CD4-positive, alpha-beta T cell (primary cell): ENCODE results near the gene ABCC3. TPM values are rescaled to one million over a fixed set of nuclear protein-coding genes. Genes with fewer than 3 reads are reported as not detected.

Experiments used
- ATAC-seq: fragments of 200-7000 bp; cut with Tn5 transposase; one replicate; pipeline ENCODE4 v1.10.0; 2022; ENCODE audit warnings: mild to moderate bottlenecking; ENCODE audit not compliant: poor library complexity
- CTCF ChIA-PET: fragments of 350-600 bp; sonication (Branson Sonifier 250); formaldehyde crosslinking; loops from one replicate; lab custom pipeline; 2021; ENCODE audit warnings: antibody characterized with exemption, inconsistent platforms; lab: Charles Lee
- POLR2A ChIA-PET: fragments of 350-600 bp; sonication (Branson Sonifier 250); formaldehyde crosslinking; loops from one replicate; lab custom pipeline; 2021; ENCODE audit warnings: antibody characterized with exemption, inconsistent platforms; lab: Charles Lee
- DNase-seq, 14 experiments: peaks; one replicate each; pipeline ENCODE4 v3.0.0-alpha.2; 2013 to 2020; ENCODE audit warnings: mixed read lengths in 2 of 14
- H3K27ac ChIP-seq, 2 donors: one replicate each; pipeline versions ENCODE4 v1.5.1 to v1.7.0; 2013; ENCODE audit warnings: low read length in 2 of 2, low read depth in 1 of 2, mild to moderate bottlenecking in 1 of 2
- H3K27me3 ChIP-seq, 2 experiments: 1 replicate in 1 of 2; 2 replicates in 1 of 2; pipeline versions ENCODE4 v1.6.1 to v1.7.0; 2013; ENCODE audit warnings: low read length in 2 of 2, control low read depth in 1 of 2, mild to moderate bottlenecking in 1 of 2, moderate library complexity in 1 of 2; ENCODE audit not compliant: insufficient read depth in 2 of 2, control insufficient read depth in 1 of 2
- H3K36me3 ChIP-seq: one replicate; pipeline ENCODE4 v1.6.1; 2013; ENCODE audit warnings: low read length, control low read depth; ENCODE audit not compliant: insufficient read depth
- H3K4me1 ChIP-seq: one replicate; pipeline ENCODE4 v1.6.1; 2013; ENCODE audit warnings: low read length, control low read depth; ENCODE audit not compliant: insufficient read depth
- H3K4me3 ChIP-seq: one replicate; pipeline ENCODE4 v1.5.1; 2013; ENCODE audit warnings: mild to moderate bottlenecking, low read length, moderate library complexity
- H3K9me3 ChIP-seq, 2 experiments: 1 replicate in 1 of 2; 2 replicates in 1 of 2; pipeline versions ENCODE4 v1.6.1 to v1.7.0; 2013; ENCODE audit warnings: low read length in 2 of 2, mild to moderate bottlenecking in 2 of 2, control low read depth in 1 of 2, moderate library complexity in 1 of 2; ENCODE audit not compliant: control insufficient read depth in 1 of 2, insufficient read depth in 1 of 2
- H3K27ac Mint-ChIP-seq: one replicate; pipeline ENCODE4 v1.8.0; 2020; ENCODE audit warnings: mixed read lengths
- H3K27me3 Mint-ChIP-seq: one replicate; pipeline ENCODE4 v1.8.0; 2021; ENCODE audit warnings: mixed read lengths
- H3K36me3 Mint-ChIP-seq: one replicate; pipeline ENCODE4 v1.8.0; 2021; ENCODE audit warnings: low read depth, mixed read lengths
- H3K4me1 Mint-ChIP-seq: one replicate; pipeline ENCODE4 v1.8.0; 2021; ENCODE audit warnings: low read depth, mixed read lengths
- H3K4me3 Mint-ChIP-seq: one replicate; pipeline ENCODE4 v1.8.0; 2020; ENCODE audit warnings: mild to moderate bottlenecking, mixed read lengths
- H3K9me3 Mint-ChIP-seq: one replicate; pipeline ENCODE4 v1.8.0; 2020; ENCODE audit warnings: mixed read lengths
- intact Hi-C, 2 experiments: fragments of 100-400 bp; cut with DNase I in 1 of 2; cut with micrococcal nuclease in 1 of 2; formaldehyde crosslinking; loops; one replicate each; pipeline versions ENCODE4 v1.15.1 to v1.9.0; 2023 to 2025; cut with DNase I, micrococcal nuclease
- total RNA-seq, 174 experiments: library from RNA in 2 of 174; stranded (reverse) in 2 of 174; gene quantifications; one replicate each; pipeline ENCODE4 v1.2.3 and lab custom pipeline; 2021 to 2026
- TF ChIP-seq, protein P1 (sequence below): fragments of 200-600 bp; IDR thresholded peaks from one replicate; pipeline ENCODE4 v1.8.0; 2022; ENCODE audit warnings: antibody characterized with exemption, mild to moderate bottlenecking

ABCC3 gene
- total RNA-seq, 2 experiments from 2014 or later, result 0.19 TPM; not detected in 1

DNA sequence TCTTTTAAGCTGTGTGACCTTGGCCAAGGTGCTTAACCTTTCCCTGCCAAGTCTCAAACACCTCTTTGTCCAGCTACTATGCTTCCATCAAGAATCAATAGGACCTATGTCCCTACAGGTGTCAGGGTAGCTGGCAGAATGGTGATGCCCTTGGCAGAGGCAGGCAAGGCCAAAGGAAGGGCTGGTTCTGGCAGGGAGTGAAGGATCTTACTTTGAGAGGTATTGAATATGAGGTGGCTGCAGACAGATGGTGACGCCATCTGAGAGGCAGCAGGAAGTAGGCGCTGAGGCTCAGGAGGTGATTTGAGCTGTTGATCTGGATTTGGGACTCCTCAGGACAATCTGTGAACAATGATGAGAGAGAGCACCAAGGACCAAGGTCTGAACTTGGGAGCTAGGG lies 12.5 kb downstream of the ABCC3 start:
- Histone ChIP-seq H3K4me3 (no peak overlapping the region), H3K27me3 (peaks cover 5 to 6% of the 10 kb centered on the region in 2 experiments), H3K36me3 (no peaks in the 10 kb centered on the region), H3K27ac (no peak overlapping the region), H3K9me3 (peaks cover 0 to 3% of the 10 kb centered on the region in 2 experiments), H3K4me1 (no peaks in the 10 kb centered on the region)
- no peak for DNase-seq
- ChIA-PET CTCF (no interaction called here), POLR2A (no interaction called here)
- no peaks in the 10 kb centered on the region for H3K36me3 Mint-ChIP-seq
- no peaks in the 10 kb centered on the region for H3K4me1 Mint-ChIP-seq
- TF ChIP-seq, protein P1, sequence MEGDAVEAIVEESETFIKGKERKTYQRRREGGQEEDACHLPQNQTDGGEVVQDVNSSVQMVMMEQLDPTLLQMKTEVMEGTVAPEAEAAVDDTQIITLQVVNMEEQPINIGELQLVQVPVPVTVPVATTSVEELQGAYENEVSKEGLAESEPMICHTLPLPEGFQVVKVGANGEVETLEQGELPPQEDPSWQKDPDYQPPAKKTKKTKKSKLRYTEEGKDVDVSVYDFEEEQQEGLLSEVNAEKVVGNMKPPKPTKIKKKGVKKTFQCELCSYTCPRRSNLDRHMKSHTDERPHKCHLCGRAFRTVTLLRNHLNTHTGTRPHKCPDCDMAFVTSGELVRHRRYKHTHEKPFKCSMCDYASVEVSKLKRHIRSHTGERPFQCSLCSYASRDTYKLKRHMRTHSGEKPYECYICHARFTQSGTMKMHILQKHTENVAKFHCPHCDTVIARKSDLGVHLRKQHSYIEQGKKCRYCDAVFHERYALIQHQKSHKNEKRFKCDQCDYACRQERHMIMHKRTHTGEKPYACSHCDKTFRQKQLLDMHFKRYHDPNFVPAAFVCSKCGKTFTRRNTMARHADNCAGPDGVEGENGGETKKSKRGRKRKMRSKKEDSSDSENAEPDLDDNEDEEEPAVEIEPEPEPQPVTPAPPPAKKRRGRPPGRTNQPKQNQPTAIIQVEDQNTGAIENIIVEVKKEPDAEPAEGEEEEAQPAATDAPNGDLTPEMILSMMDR, result no peak
- H3K9me3 Mint-ChIP-seq, result no peaks in the 10 kb centered on the region
- intact Hi-C loops, result no loop called here
- peaks cover 28% of the 10 kb centered on the region for H3K27me3 Mint-ChIP-seq
- no peak overlapping the region for H3K4me3 Mint-ChIP-seq
- H3K27ac Mint-ChIP-seq, result no peak overlapping the region
- no peak for ATAC-seq

DNA sequence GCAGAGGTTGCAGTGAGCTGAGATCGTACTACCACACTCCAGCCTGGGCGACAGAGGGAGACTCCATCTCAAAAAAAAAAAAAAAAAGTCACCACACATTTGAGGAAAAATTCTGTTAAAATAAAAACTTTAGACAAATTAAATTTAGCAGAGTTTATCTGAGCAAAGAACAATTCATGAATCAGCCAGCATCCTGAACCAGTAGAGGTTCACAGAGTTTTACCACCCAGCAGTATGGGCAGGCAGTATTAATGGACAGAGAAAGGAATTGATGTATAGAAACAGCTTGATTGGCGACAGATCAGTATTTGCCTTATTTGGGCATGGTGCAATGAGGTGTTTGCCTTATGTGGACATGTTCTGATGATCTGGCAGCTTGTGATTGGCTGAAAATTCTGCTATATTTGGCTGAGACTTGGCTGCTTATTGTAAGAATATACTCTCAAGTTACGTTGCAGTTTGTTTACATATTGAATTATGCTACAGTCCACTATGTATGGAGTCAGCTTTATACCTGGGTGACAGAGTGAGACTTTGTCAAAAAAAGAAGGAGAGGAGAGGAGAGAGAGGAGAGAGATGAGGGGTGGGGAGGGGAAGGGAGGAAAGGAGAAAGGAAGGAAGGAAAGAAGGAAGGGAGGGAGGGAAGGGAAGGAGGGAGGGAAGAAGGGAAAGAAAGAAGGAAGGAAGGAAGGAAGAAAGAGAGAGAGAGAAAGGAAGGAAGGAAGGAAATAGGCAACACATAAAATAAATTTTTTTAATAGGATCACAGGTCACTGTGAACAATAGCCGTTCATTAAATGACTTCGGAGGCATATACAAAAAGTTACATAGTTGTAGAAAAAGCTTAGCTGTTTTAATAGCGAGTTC lies 14.6 kb downstream of the ABCC3 start:
- H3K27me3 Mint-ChIP-seq, result peaks cover 19% of the 10 kb centered on the region
- ChIA-PET POLR2A (no interaction called here), CTCF (no interaction called here)
- no peak overlapping the region for H3K27ac ChIP-seq
- no peaks in the 10 kb centered on the region for H3K36me3 Mint-ChIP-seq
- no peaks in the 10 kb centered on the region for H3K36me3 ChIP-seq
- DNase-seq (no peak), ATAC-seq (no peak)
- H3K4me3 ChIP-seq, result no peak overlapping the region
- no peaks in the 10 kb centered on the region for H3K4me1 Mint-ChIP-seq
- no peaks in the 10 kb centered on the region for H3K4me1 ChIP-seq
- no peak overlapping the region for H3K27ac Mint-ChIP-seq
- no peaks in the 10 kb centered on the region for H3K9me3 Mint-ChIP-seq
- H3K4me3 Mint-ChIP-seq, result no peak overlapping the region
- peaks cover 0 to 11% of the 10 kb centered on the region in 2 experiments for H3K9me3 ChIP-seq
- intact Hi-C loops, result loop anchor here in 1 of 2 experiments (2.0 kb wide), 1 partner anchor 38 kb away; no protein-coding TSS in a partner anchor
- peaks cover 0 to 2% of the 10 kb centered on the region in 2 experiments for H3K27me3 ChIP-seq
- TF ChIP-seq, protein P1, result no peak

DNA sequence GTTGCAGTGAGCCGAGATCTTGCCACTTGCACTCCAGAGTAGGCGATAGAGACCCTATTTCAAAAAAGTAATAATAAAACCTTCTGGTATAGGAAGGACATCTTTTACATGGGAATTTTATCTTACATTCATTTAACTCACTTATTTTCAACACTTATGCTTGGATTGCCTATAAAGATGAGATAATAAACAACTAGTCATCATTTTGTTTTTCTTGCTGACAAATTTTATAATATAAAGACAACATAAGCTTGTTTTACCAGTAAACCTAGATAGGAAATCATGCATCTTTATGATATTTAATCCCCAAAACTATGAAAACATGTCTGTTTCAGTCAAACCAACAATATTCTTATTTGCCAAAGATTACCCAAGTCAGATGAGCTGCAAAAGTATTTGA lies 17.0 kb downstream of the ABCC3 start:
- no peak overlapping the region for H3K27ac ChIP-seq
- no peak for DNase-seq
- peaks cover 0 to 11% of the 10 kb centered on the region in 2 experiments for H3K9me3 ChIP-seq
- ChIA-PET POLR2A (no interaction called here), CTCF (no interaction called here)
- Mint-ChIP-seq H3K4me1 (no peaks in the 10 kb centered on the region), H3K4me3 (no peak overlapping the region), H3K9me3 (no peaks in the 10 kb centered on the region), H3K36me3 (no peaks in the 10 kb centered on the region), H3K27ac (no peak overlapping the region), H3K27me3 (peaks cover 13% of the 10 kb centered on the region)
- TF ChIP-seq, protein P1, result no peak
- intact Hi-C loops, result no loop called here
- peaks cover 0 to 2% of the 10 kb centered on the region in 2 experiments for H3K27me3 ChIP-seq
- H3K36me3 ChIP-seq, result no peaks in the 10 kb centered on the region
- no peak for ATAC-seq
- no peaks in the 10 kb centered on the region for H3K4me1 ChIP-seq
- H3K4me3 ChIP-seq, result no peak overlapping the region
